GM19467 (cell line): ENCODE measurements around the gene SETD4.
"Not testable (repeated sequence)": the region's sequence is repeated elsewhere in the genome, so short reads cannot be mapped to it uniquely, and the experiment has no call there.

Experiments used
- ATAC-seq: cut with Tn5 transposase; IDR thresholded peaks from one replicate; pipeline ENCODE4 v1.9.1; 2021; ENCODE audit warnings: mild to moderate bottlenecking, moderate library complexity; ENCODE audit not compliant: unreplicated experiment

The SETD4 gene

DNA sequence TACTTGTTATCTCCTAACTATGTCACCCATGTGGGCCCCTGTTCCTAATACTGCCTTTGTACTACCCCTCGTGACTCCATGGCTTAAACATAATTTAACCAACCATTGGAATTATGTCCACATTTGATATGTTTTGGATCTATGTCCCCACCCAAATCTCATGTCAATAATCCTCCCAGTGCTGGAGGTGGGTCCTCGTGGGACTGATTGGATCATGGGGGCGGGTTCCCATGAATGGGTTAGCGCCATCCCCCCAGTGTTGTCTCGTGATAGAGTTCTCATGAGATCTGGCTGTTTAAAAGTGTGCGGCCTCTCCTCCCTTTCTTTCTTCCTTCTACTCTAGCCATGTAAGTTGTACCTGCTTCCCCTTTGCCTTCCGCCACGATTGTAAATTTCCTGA is 19.3 kb upstream of the SETD4 start:
- ATAC-seq: no peak

- ATAC-seq: no peak
Measured at GRCh38 chr21:36079010-36079649, 18.8 kb upstream of the SETD4 start.

- no peak for ATAC-seq
Measured at GRCh38 chr21:36077758-36078157, 17.4 kb upstream of the SETD4 start.

DNA sequence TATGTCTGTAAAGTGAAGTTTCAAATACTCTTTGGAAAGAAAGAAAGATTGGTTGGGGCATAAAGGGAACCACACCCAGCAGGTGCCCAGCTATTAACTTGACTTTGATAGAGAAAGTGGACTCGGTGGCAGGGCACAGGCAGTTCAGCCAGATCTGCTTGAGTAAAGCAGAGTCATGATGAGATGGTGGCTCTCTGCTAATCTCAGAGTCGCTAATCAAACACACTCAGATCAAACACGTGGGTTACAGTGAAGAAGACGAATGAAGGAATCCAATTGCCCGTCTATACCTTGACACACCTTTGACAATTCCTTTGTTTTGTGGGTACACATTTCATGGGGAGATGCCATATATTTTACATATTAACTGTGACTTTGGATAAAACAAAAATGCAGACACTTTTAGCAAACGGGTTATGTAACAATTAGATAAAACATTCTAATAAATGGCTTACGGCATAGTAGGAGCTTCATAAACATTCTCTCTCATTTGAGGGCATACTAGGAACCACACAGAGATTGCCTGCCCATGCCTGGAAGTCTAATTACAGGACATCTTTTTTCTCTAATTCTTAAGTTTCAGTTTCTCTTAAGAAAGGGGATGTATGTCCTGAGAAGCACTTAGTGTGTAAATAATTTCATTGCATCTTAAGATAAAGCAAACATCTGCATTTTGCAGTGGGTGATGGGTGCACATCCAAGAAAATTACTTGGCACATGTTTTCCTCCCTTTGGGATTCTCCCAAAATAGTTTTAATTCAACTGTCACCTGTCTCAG is 16.7 kb upstream of the SETD4 start:
- no peak for ATAC-seq

GRCh38 chr21:36075953-36076352 is 15.6 kb upstream of the SETD4 start:
- no peak for ATAC-seq

DNA sequence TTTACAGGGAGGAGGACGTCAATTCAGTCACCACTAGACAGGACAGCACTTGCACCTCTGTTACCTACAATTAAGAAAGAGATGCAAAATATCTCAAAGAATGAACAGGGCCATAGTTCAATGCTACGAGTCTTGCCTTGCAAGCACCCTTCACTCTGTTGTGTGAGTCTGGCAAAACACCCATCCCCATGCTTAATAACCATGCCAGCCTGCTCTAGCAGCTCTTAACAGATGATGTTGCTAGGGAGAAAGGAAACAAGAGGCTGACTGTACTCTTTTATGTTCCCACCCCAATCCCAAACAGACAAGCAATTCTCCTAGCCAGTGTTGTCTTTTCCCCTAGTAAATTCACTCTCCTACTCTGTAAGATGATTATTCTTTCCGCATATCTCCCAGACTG is 14.8 kb upstream of the SETD4 start:
- no peak for ATAC-seq

- not testable (repeated sequence) for ATAC-seq
Measured at GRCh38 chr21:36073911-36074310, 13.6 kb upstream of the SETD4 start.

- ATAC-seq: no peak
Measured at GRCh38 chr21:36073181-36073580, 12.9 kb upstream of the SETD4 start.

- no peak for ATAC-seq
Measured at GRCh38 chr21:36072453-36073162, 12.3 kb upstream of the SETD4 start.

GRCh38 chr21:36070999-36071398 is 10.7 kb upstream of the SETD4 start:
- ATAC-seq: no peak

DNA sequence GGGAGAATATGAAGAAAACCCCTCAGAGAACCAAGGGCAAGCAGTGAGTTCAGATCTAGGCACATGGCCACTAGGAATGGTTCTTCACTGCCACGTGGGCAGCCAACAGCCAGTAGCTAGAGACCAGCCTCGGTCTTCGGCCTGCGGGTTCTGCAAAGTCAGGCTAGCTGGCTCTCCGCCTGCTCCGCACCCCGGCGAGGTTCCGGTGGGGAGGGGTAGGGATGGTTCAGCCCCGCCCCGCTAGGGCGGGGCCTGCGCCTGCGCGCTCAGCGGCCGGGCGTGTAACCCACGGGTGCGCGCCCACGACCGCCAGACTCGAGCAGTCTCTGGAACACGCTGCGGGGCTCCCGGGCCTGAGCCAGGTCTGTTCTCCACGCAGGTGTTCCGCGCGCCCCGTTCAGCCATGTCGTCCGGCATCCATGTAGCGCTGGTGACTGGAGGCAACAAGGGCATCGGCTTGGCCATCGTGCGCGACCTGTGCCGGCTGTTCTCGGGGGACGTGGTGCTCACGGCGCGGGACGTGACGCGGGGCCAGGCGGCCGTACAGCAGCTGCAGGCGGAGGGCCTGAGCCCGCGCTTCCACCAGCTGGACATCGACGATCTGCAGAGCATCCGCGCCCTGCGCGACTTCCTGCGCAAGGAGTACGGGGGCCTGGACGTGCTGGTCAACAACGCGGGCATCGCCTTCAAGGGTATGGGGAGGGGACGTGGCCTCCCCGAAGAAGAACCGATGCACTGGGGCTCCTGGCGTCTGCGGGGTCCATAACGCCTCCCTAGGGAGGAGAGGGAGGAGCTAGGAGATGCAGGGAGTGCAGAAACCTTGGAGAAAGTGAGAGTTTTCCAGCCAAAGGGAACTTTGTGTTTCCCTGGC is 9.6 kb upstream of the SETD4 start, which contains the start of gene CBR1:
Gene CBR1 (plus strand): TSS at position 312 of the 871 bp plus-strand sequence. CDS start 92 bp downstream, at position 404.
- ATAC-seq: peak; percentile 96

- ATAC-seq: no peak
Measured at GRCh38 chr21:36068748-36069398, 8.5 kb upstream of the SETD4 start.

DNA sequence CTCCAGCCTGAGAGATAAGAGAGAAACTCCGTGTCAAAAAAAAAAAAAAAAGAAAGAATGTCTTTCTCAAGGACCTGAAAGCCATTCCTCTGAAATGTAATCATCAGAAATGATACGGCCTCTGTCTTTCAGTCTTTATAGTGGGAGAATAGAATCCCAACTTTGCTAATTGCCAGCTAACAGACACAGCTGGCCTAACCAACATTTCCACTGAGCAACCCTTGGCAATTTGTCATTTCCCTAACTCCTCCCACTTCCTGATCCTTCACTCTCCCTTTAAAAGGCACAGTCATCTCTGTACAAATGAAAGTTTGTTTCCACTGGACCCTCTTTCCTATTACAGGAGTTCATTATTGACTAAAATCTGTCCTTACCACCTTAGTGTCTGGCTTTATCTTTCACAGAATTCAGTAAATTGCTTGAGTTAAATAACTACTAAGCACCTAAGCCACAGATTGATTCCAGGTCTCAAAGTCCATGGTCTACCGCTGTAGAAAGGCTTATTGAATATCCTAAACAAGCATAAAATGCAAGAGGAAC is 5.2 kb upstream of the SETD4 start:
- no peak for ATAC-seq

DNA sequence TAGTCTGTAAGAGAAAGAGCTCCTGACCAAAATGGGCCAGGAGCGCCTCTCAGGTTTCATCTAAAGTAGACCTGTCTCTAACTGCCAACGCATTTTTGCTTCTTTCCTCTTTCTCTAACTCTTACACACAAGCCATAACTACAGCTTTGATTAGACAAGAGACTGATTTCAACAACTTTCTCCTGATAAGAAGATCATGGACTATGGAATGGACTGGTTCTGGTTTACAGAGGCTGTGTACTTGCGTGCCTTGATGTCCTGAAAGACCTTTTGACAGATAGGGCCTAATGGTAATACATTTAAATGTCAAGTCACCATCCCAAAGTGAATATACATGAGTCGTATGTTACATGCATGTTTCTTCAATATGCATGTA is 3.7 kb upstream of the SETD4 start:
- no peak for ATAC-seq

- no peak for ATAC-seq
Measured at GRCh38 chr21:36063375-36064084, 3.2 kb upstream of the SETD4 start.

DNA sequence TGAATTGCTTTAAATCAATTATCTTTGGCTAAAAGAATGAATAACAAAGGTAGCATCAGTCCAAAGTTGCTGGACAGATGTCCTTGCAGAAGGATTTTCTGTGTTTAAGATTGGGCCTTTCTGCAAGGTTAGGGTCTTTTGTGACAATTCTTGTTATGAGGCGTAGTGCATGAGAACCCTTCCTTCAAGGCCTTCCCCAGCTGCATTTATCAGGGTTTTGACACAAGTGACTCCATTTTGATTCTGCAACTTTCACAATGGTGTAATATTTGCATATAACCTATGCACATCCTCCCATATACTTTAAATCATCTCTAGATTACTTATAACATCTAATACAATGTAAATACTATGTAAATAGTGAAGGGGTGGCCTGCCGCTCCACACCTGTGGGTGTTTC is 1.1 kb upstream of the SETD4 start:
- ATAC-seq: no peak

DNA sequence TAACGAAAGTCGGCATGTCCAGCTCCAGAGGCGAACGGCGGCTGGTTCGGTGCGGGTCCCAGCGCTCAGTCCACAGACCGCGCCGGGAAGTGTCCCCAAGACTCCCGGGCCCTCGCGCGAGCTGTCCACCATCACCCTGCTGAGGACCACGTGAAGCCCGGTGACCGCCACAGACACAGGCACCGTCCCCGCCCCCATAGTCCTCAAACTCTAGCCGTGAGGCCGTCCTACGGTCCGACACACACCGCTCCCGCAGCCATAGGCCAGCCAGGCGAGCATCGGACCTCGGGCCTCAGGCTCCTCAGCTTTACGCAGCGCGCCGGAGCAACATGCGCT is 535 bp downstream of the SETD4 start:
- ATAC-seq: peak; percentile 41

- no peak for ATAC-seq
Measured at GRCh38 chr21:36055551-36055950, 4.8 kb downstream of the SETD4 start.

DNA sequence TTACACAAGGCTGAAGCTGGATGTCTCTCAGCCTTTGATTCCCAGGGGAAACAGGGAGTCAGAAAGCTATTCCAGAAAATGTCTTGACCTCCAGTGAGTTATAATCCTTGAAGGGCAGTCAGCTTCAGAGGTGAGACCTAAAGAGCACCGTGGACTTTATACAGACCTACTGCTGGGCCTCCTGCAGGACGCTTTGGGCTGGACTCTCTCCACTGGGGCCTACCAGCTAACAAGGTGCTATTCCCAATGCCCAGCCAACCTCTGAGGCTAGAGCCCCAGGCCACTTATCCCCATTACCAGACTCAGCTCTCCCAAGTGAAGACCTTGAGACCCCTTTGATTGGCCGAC is 6.6 kb downstream of the SETD4 start:
- ATAC-seq: no peak
